Keratinocyte (primary cell): ENCODE measurements around the gene MSRB1. TPM values are rescaled to one million over a fixed set of nuclear protein-coding genes. Genes with fewer than 3 reads are reported as not detected.

ENCODE experiments used
- DNase-seq: peaks from one replicate; pipeline ENCODE4 v3.0.0-alpha.2; 2011; ENCODE audit warnings: low read depth, missing footprints, low spot score
- FAIRE-seq: peaks from 2 replicates; lab custom pipeline; 2011; peaks lifted over from hg19 to GRCh38; lab: Jason Lieb, UNC
- H2AFZ ChIP-seq: 2 replicates; pipeline ENCODE4 v1.6.0; 2012; ENCODE audit warnings: low read length, control low read depth, inconsistent platforms; ENCODE audit not compliant: control insufficient read depth
- H3K27ac ChIP-seq: 2 replicates; pipeline ENCODE4 v1.5.1; 2011; ENCODE audit warnings: low read length; ENCODE audit not compliant: control insufficient read depth, insufficient read depth
- H3K27me3 ChIP-seq: 3 replicates; pipeline ENCODE4 v1.6.0; 2011; ENCODE audit warnings: low read length; ENCODE audit not compliant: control insufficient read depth, insufficient read depth; ENCODE audit errors: extremely low read depth
- H3K36me3 ChIP-seq, 2 experiments: 2 replicates in 1 of 2; 3 replicates in 1 of 2; pipeline ENCODE4 v1.5.1; 2011; ENCODE audit warnings: low read length in 2 of 2, mild to moderate bottlenecking in 1 of 2; ENCODE audit not compliant: control insufficient read depth in 2 of 2, insufficient read depth in 2 of 2; ENCODE audit errors: extremely low read depth in 1 of 2
- H3K4me1 ChIP-seq: 3 replicates; pipeline ENCODE4 v1.5.1; 2011; ENCODE audit warnings: low read length; ENCODE audit not compliant: control insufficient read depth, insufficient read depth; ENCODE audit errors: extremely low read depth
- H3K4me2 ChIP-seq: 3 replicates; pipeline ENCODE4 v1.6.0; 2011; ENCODE audit warnings: low read depth, low read length; ENCODE audit not compliant: control insufficient read depth, insufficient read depth; ENCODE audit errors: extremely low read depth
- H3K4me3 ChIP-seq, 3 experiments: fragments of 200-600 bp in 1 of 3; sonication (generic) in 1 of 3; 2 replicates in 2 of 3; 3 replicates in 1 of 3; pipeline ENCODE4 v1.5.1; 2011 to 2016; ENCODE audit warnings: low read length in 3 of 3, mild to moderate bottlenecking in 3 of 3, control low read depth in 2 of 3, inconsistent platforms in 1 of 3, low read depth in 1 of 3, mixed read lengths in 1 of 3, mixed run types in 1 of 3, moderate library complexity in 1 of 3; ENCODE audit not compliant: control insufficient read depth in 2 of 3, insufficient read depth in 2 of 3; ENCODE audit errors: extremely low read depth in 1 of 3
- H3K79me2 ChIP-seq: 2 replicates; pipeline ENCODE4 v1.6.0; 2012; ENCODE audit warnings: low read length; ENCODE audit not compliant: control insufficient read depth, insufficient read depth
- H3K9ac ChIP-seq: 3 replicates; pipeline ENCODE4 v1.6.0; 2011; ENCODE audit warnings: low read length; ENCODE audit not compliant: control insufficient read depth, insufficient read depth; ENCODE audit errors: extremely low read depth
- H3K9me1 ChIP-seq: 3 replicates; pipeline ENCODE4 v1.6.0; 2011; ENCODE audit warnings: low read length; ENCODE audit not compliant: control insufficient read depth, insufficient read depth; ENCODE audit errors: extremely low read depth
- H3K9me3 ChIP-seq: 2 replicates; pipeline ENCODE4 v1.5.1; 2012; ENCODE audit warnings: low read depth, low read length; ENCODE audit not compliant: control insufficient read depth
- H4K20me1 ChIP-seq: 3 replicates; pipeline ENCODE4 v1.6.0; 2011; ENCODE audit warnings: low read length; ENCODE audit not compliant: control insufficient read depth, insufficient read depth; ENCODE audit errors: extremely low read depth
- EZH2 ChIP-seq: IDR thresholded peaks from one replicate; pipeline ENCODE4 v1.6.1; 2012; ENCODE audit warnings: inconsistent platforms, mild to moderate bottlenecking, low read length, moderate library complexity
- dilution Hi-C: fragments of 300-500 bp; cut with MboI; formaldehyde crosslinking; loops from one replicate; pipeline ENCODE4 v1.7.0; 2020; ENCODE audit warnings: low sequenced_read_pairs; ENCODE audit not compliant: extremely low pct_ligation_motif_present
- polyA plus RNA-seq, 5 experiments: library from polyadenylated mRNA; depleted of rRNA in 3 of 5; stranded (reverse) in 3 of 5; stranded (forward) in 1 of 5; unstranded in 1 of 5; fragments of >200 nt; gene quantifications; 1 replicate in 1 of 5; 2 replicates in 3 of 5; 3 replicates in 1 of 5; pipeline versions ENCODE4 v1.2.1 to v1.2.3, GENCODE V29; 2011 to 2012; ENCODE audit warnings: missing spikeins in 2 of 5, low read depth in 1 of 5, low replicate concordance in 1 of 5
- TF ChIP-seq, protein P1 (sequence below), 3 experiments: IDR thresholded peaks in 1 of 3; conservative IDR thresholded peaks in 1 of 3; optimal IDR thresholded peaks in 1 of 3; 2 replicates in 2 of 3; 3 replicates in 1 of 3; pipeline versions ENCODE3 to v1.5.1; 2011; ENCODE audit warnings: low read length in 3 of 3, mild to moderate bottlenecking in 3 of 3, moderate library complexity in 2 of 3, control low read depth in 1 of 3, inconsistent platforms in 1 of 3; ENCODE audit not compliant: insufficient read depth in 2 of 3; ENCODE audit errors: extremely low read depth in 1 of 3

The MSRB1 gene
- polyA plus RNA-seq, 1 donor (not counting 4 experiments of a cell fraction or from before 2014, with no cell fraction given) = 25.2 TPM

DNA sequence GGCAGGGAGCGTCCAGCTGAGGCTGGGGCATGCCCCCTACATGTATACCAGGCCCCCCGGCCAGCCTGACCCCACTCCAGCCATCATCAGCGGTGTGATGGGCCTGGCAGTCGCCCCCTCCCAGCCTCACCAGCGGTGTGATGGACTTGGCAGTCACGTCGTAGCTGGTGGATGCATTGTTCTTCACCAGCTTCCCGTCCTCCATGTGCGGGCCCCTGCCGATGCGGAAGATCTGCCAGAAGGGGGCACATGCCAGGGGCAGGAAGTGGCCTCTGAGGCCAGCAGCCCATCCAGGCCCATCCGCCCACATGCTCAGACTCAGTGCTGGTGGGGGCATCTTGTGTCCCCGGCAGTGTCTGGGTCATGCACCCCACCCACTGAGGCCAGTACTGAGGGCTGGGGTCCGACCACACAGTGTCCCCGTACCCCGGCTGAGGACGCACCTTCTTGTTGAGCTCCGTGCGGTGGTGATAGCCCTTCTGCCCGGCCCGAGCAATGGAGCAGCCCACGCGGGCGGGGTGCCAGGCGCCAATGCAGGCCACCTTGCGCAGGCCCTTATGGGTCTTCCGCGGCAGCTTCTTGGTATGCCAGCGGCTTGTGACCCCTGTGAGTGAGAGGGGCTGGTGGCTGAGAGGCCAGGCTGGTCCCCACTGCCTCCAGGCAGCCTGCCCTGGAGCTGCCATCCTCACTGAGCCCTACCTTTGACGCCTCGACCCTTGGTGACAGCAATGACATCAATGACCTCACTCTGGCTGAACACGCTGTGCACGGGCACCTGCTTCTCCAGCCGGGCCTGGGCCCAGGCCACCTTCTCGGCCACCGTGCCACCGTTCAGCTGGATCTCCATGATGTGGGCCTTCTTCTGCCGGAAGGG is 3.7 kb upstream of the MSRB1 start:
- Histone ChIP-seq H3K4me3 (no peak overlapping the region), H3K36me3 (no peaks in the 10 kb centered on the region), H3K9me3 (no peaks in the 10 kb centered on the region), H3K27ac (no peak overlapping the region), H3K27me3 (no peaks in the 10 kb centered on the region), H3K4me1 (peaks cover 32% of the 10 kb centered on the region), H2AFZ (no peak overlapping the region), H3K4me2 (no peak overlapping the region), H3K9ac (no peak overlapping the region), H3K9me1 (no peaks in the 10 kb centered on the region), H3K79me2 (no peaks in the 10 kb centered on the region), H4K20me1 (no peaks in the 10 kb centered on the region)
- dilution Hi-C loops = no loop called here
- TF ChIP-seq EZH2 = no peak
- TF ChIP-seq, protein P1, sequence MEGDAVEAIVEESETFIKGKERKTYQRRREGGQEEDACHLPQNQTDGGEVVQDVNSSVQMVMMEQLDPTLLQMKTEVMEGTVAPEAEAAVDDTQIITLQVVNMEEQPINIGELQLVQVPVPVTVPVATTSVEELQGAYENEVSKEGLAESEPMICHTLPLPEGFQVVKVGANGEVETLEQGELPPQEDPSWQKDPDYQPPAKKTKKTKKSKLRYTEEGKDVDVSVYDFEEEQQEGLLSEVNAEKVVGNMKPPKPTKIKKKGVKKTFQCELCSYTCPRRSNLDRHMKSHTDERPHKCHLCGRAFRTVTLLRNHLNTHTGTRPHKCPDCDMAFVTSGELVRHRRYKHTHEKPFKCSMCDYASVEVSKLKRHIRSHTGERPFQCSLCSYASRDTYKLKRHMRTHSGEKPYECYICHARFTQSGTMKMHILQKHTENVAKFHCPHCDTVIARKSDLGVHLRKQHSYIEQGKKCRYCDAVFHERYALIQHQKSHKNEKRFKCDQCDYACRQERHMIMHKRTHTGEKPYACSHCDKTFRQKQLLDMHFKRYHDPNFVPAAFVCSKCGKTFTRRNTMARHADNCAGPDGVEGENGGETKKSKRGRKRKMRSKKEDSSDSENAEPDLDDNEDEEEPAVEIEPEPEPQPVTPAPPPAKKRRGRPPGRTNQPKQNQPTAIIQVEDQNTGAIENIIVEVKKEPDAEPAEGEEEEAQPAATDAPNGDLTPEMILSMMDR (optimal IDR thresholded peaks at IDR 0.05 in 1 of 3, IDR thresholded peaks at IDR 0.05 in 1 of 3, conservative IDR thresholded peaks at IDR 0.05 in 1 of 3; ENCODE audit: extremely low read depth in 1 of 3, insufficient read depth in 2 of 3, low read length in 3 of 3) = no peak
- FAIRE-seq = no peak
- no peak for DNase-seq

DNA sequence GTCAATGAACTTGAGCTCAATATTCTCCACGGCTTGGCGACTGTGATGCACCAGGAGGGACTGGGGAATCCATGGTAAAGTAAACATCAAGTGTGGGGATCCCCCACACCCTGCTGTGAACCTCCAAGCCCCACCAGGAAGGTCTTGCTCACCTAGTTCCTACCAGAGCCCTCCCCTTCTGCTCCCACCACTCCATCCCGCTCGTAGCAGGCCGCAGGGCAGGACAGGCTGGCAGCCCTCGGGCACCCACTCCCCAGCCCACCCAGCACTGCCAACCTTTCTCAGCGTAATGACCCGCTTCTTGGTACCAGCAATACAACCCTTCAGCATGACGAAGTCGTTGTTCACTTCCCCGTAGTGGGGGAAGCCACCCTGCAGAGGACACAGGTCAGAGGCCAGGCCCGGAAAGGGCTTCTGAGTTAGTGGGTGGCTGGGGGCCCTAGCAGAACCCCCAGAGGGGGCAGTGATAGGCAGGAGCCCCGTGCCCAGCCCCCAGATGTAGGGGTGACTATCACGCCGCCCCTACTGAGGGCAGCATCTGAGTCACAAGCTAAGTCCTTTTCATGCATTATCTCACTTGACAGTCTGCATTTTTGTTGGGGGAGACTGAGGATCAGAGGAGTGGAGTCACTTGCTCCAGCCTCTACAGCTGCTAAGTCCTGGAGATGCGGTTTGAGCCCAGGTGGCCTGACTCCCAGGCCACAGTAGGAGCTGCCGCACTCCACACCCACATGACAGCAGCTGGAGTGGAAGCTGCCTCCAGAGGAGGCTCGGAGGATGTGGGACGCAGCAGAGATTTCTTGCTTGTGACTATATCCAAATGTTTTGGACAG is 2.8 kb upstream of the MSRB1 start:
- Histone ChIP-seq H3K4me3 (no peak overlapping the region), H3K9me1 (no peaks in the 10 kb centered on the region), H3K4me1 (peaks cover 27% of the 10 kb centered on the region), H3K36me3 (no peaks in the 10 kb centered on the region), H2AFZ (no peak overlapping the region), H3K9me3 (no peaks in the 10 kb centered on the region), H3K27ac (no peak overlapping the region), H3K9ac (no peak overlapping the region), H4K20me1 (no peaks in the 10 kb centered on the region), H3K79me2 (no peaks in the 10 kb centered on the region), H3K4me2 (no peak overlapping the region), H3K27me3 (no peaks in the 10 kb centered on the region)
- dilution Hi-C loops = no loop called here
- TF ChIP-seq EZH2 = no peak
- TF ChIP-seq, protein P1 (optimal IDR thresholded peaks at IDR 0.05 in 1 of 3, IDR thresholded peaks at IDR 0.05 in 1 of 3, conservative IDR thresholded peaks at IDR 0.05 in 1 of 3; ENCODE audit: extremely low read depth in 1 of 3, insufficient read depth in 2 of 3, low read length in 3 of 3) = no peak
- FAIRE-seq = no peak
- DNase-seq = no peak
